Keratinocyte (primary cell): ENCODE data around the gene TBKBP1. TPM values are rescaled to one million over a fixed set of nuclear protein-coding genes. Genes with fewer than 3 reads are reported as not detected.

Experiments used
- DNase-seq: peaks from one replicate; pipeline ENCODE4 v3.0.0-alpha.2; 2011; ENCODE audit warnings: low read depth, missing footprints, low spot score
- FAIRE-seq: peaks from 2 replicates; lab custom pipeline; 2011; peaks lifted over from hg19 to GRCh38; lab: Jason Lieb, UNC
- H2AFZ ChIP-seq: 2 replicates; pipeline ENCODE4 v1.6.0; 2012; ENCODE audit warnings: low read length, control low read depth, inconsistent platforms; ENCODE audit not compliant: control insufficient read depth
- H3K27ac ChIP-seq: 2 replicates; pipeline ENCODE4 v1.5.1; 2011; ENCODE audit warnings: low read length; ENCODE audit not compliant: control insufficient read depth, insufficient read depth
- H3K27me3 ChIP-seq: 3 replicates; pipeline ENCODE4 v1.6.0; 2011; ENCODE audit warnings: low read length; ENCODE audit not compliant: control insufficient read depth, insufficient read depth; ENCODE audit errors: extremely low read depth
- H3K36me3 ChIP-seq, 2 experiments: 2 replicates in 1 of 2; 3 replicates in 1 of 2; pipeline ENCODE4 v1.5.1; 2011; ENCODE audit warnings: low read length in 2 of 2, mild to moderate bottlenecking in 1 of 2; ENCODE audit not compliant: control insufficient read depth in 2 of 2, insufficient read depth in 2 of 2; ENCODE audit errors: extremely low read depth in 1 of 2
- H3K4me1 ChIP-seq: 3 replicates; pipeline ENCODE4 v1.5.1; 2011; ENCODE audit warnings: low read length; ENCODE audit not compliant: control insufficient read depth, insufficient read depth; ENCODE audit errors: extremely low read depth
- H3K4me2 ChIP-seq: 3 replicates; pipeline ENCODE4 v1.6.0; 2011; ENCODE audit warnings: low read depth, low read length; ENCODE audit not compliant: control insufficient read depth, insufficient read depth; ENCODE audit errors: extremely low read depth
- H3K4me3 ChIP-seq, 3 experiments: fragments of 200-600 bp in 1 of 3; sonication (generic) in 1 of 3; 2 replicates in 2 of 3; 3 replicates in 1 of 3; pipeline ENCODE4 v1.5.1; 2011 to 2016; ENCODE audit warnings: low read length in 3 of 3, mild to moderate bottlenecking in 3 of 3, control low read depth in 2 of 3, inconsistent platforms in 1 of 3, low read depth in 1 of 3, mixed read lengths in 1 of 3, mixed run types in 1 of 3, moderate library complexity in 1 of 3; ENCODE audit not compliant: control insufficient read depth in 2 of 3, insufficient read depth in 2 of 3; ENCODE audit errors: extremely low read depth in 1 of 3
- H3K79me2 ChIP-seq: 2 replicates; pipeline ENCODE4 v1.6.0; 2012; ENCODE audit warnings: low read length; ENCODE audit not compliant: control insufficient read depth, insufficient read depth
- H3K9ac ChIP-seq: 3 replicates; pipeline ENCODE4 v1.6.0; 2011; ENCODE audit warnings: low read length; ENCODE audit not compliant: control insufficient read depth, insufficient read depth; ENCODE audit errors: extremely low read depth
- H3K9me1 ChIP-seq: 3 replicates; pipeline ENCODE4 v1.6.0; 2011; ENCODE audit warnings: low read length; ENCODE audit not compliant: control insufficient read depth, insufficient read depth; ENCODE audit errors: extremely low read depth
- H3K9me3 ChIP-seq: 2 replicates; pipeline ENCODE4 v1.5.1; 2012; ENCODE audit warnings: low read depth, low read length; ENCODE audit not compliant: control insufficient read depth
- H4K20me1 ChIP-seq: 3 replicates; pipeline ENCODE4 v1.6.0; 2011; ENCODE audit warnings: low read length; ENCODE audit not compliant: control insufficient read depth, insufficient read depth; ENCODE audit errors: extremely low read depth
- EZH2 ChIP-seq: IDR thresholded peaks from one replicate; pipeline ENCODE4 v1.6.1; 2012; ENCODE audit warnings: inconsistent platforms, mild to moderate bottlenecking, low read length, moderate library complexity
- dilution Hi-C: fragments of 300-500 bp; cut with MboI; formaldehyde crosslinking; loops from one replicate; pipeline ENCODE4 v1.7.0; 2020; ENCODE audit warnings: low sequenced_read_pairs; ENCODE audit not compliant: extremely low pct_ligation_motif_present
- polyA minus RNA-seq, 3 experiments: library from RNA; depleted of rRNA, polyadenylated mRNA; stranded (reverse); fragments of >200 nt; gene quantifications; 1 replicate in 1 of 3; 2 replicates in 1 of 3; 3 replicates in 1 of 3; pipeline ENCODE4 v1.2.3, GENCODE V29; 2011
- polyA plus RNA-seq, 5 experiments: library from polyadenylated mRNA; depleted of rRNA in 3 of 5; stranded (reverse) in 3 of 5; stranded (forward) in 1 of 5; unstranded in 1 of 5; fragments of >200 nt; gene quantifications; 1 replicate in 1 of 5; 2 replicates in 3 of 5; 3 replicates in 1 of 5; pipeline versions ENCODE4 v1.2.1 to v1.2.3, GENCODE V29; 2011 to 2012; ENCODE audit warnings: missing spikeins in 2 of 5, low read depth in 1 of 5, low replicate concordance in 1 of 5
- TF ChIP-seq, protein P1 (sequence below), 3 experiments: IDR thresholded peaks in 1 of 3; conservative IDR thresholded peaks in 1 of 3; optimal IDR thresholded peaks in 1 of 3; 2 replicates in 2 of 3; 3 replicates in 1 of 3; pipeline versions ENCODE3 to v1.5.1; 2011; ENCODE audit warnings: low read length in 3 of 3, mild to moderate bottlenecking in 3 of 3, moderate library complexity in 2 of 3, control low read depth in 1 of 3, inconsistent platforms in 1 of 3; ENCODE audit not compliant: insufficient read depth in 2 of 3; ENCODE audit errors: extremely low read depth in 1 of 3

TBKBP1 gene, protein sequence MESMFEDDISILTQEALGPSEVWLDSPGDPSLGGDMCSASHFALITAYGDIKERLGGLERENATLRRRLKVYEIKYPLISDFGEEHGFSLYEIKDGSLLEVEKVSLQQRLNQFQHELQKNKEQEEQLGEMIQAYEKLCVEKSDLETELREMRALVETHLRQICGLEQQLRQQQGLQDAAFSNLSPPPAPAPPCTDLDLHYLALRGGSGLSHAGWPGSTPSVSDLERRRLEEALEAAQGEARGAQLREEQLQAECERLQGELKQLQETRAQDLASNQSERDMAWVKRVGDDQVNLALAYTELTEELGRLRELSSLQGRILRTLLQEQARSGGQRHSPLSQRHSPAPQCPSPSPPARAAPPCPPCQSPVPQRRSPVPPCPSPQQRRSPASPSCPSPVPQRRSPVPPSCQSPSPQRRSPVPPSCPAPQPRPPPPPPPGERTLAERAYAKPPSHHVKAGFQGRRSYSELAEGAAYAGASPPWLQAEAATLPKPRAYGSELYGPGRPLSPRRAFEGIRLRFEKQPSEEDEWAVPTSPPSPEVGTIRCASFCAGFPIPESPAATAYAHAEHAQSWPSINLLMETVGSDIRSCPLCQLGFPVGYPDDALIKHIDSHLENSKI
- polyA plus RNA-seq (4.3 to 6.0 TPM (median 5.6 TPM) in 3 replicates), polyA minus RNA-seq (4.3 to 7.5 TPM (median 5.4 TPM) in 3 replicates)
- 4.5 TPM for polyA plus RNA-seq (2011; ENCODE audit: low read depth)
- polyA plus RNA-seq (2011; cell fraction: cytosol; rRNA removed) = 2.5 and 4.6 TPM in 2 replicates
- polyA plus RNA-seq (2011; cell fraction: nucleus; rRNA removed) = 12.5 and 12.6 TPM in 2 replicates
- polyA plus RNA-seq (2012; ENCODE audit: low replicate concordance) = 5.6 and 8.2 TPM in 2 replicates
- polyA minus RNA-seq (2011; cell fraction: cytosol; rRNA and poly(A)+ RNA removed) = 14.4 TPM
- polyA minus RNA-seq (2011; cell fraction: nucleus; rRNA and poly(A)+ RNA removed) = 4.8 and 5.6 TPM in 2 replicates

DNA sequence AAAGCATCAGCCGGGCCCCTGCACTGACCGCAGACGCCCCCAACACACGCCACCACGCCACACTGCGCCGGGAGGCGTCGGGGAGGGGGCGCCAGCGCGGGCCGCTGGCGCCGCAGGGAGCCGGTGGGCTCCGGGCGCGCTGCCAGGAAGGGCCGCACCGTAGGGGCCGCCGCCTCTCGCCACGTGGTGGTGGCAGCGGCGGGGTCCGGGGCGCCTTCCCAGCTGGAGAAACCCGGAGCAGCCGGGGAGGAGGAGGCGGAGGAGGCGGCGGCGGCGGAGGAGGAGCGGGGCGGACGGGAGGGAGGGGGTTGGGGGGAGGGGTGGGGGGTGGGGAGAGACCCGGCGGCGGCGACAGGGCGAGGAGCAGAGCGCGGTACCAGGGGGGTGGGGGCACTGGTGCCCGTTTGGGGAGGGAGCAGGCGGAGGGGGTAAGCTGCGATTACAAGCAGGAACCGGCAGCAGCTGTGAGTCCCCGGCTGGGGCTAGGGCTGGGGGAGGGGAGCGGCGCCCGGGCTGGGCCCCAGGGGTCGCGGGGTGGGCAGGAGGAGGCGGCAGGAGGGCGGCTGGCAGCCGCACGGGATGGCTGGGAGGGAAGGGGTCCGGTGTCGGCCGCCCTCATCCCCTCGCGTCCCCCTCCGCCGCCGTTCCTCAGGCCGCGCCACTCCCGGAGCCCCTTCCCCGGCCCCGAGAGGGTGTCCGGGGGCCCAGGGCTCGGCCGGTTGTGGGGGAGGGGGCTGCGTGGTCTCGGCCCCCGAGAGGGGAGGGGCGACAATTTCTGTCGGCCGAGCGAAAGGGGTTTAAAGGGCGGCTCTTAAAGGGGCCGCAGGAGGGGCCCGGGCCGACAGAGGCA is at the start of gene TBKBP1:
TSS of gene TBKBP1 (plus strand) at position 431 of the 850 bp plus-strand sequence. CDS start 1,952 bp downstream, outside the sequence.
- Histone ChIP-seq H3K27me3 (peaks cover 5% of the 10 kb centered on the region), H3K4me1 (peaks cover 13% of the 10 kb centered on the region), H3K9me1 (no peaks in the 10 kb centered on the region), H3K4me2 (peak within 1 kb of the TSS; percentile 80), H3K9me3 (no peaks in the 10 kb centered on the region), H3K36me3 (no peaks in the 10 kb centered on the region), H3K4me3 (peak within 1 kb of the TSS; percentile 67 to 73 (median 69)), H4K20me1 (no peaks in the 10 kb centered on the region), H3K79me2 (no peaks in the 10 kb centered on the region), H3K27ac (no peak within 1 kb of the TSS), H3K9ac (peak within 1 kb of the TSS; percentile 68), H2AFZ (peak within 1 kb of the TSS; percentile 76)
- TF ChIP-seq, protein P1, sequence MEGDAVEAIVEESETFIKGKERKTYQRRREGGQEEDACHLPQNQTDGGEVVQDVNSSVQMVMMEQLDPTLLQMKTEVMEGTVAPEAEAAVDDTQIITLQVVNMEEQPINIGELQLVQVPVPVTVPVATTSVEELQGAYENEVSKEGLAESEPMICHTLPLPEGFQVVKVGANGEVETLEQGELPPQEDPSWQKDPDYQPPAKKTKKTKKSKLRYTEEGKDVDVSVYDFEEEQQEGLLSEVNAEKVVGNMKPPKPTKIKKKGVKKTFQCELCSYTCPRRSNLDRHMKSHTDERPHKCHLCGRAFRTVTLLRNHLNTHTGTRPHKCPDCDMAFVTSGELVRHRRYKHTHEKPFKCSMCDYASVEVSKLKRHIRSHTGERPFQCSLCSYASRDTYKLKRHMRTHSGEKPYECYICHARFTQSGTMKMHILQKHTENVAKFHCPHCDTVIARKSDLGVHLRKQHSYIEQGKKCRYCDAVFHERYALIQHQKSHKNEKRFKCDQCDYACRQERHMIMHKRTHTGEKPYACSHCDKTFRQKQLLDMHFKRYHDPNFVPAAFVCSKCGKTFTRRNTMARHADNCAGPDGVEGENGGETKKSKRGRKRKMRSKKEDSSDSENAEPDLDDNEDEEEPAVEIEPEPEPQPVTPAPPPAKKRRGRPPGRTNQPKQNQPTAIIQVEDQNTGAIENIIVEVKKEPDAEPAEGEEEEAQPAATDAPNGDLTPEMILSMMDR (optimal IDR thresholded peaks at IDR 0.05 in 1 of 3, IDR thresholded peaks at IDR 0.05 in 1 of 3, conservative IDR thresholded peaks at IDR 0.05 in 1 of 3; ENCODE audit: extremely low read depth in 1 of 3, insufficient read depth in 2 of 3, low read length in 3 of 3) = no peak
- TF ChIP-seq EZH2 = no peak
- dilution Hi-C loops = no loop called here
- FAIRE-seq (no peak), DNase-seq (no peak)

DNA sequence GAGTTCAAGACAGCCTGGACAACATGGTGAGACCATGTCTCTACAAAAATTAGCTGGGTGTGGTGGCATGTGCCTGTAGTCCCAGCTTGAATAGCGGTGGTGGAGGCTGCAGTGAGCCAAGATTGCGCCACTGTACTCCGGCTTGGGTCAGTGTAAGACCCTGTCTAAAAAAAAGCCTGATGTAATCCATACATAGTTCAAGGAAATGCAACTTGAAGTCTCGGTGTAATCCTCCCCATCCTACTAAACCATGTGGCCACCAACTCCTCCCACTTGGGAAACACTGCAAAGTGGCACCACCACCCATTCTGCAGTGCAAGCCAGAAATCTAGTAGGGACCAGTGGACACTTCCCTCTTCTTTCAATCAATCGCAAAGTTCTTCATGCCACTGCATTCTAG is 49.6 kb upstream of the TBKBP1 start:
- no peaks in the 10 kb centered on the region for H3K79me2 ChIP-seq
- peaks cover 6% of the 10 kb centered on the region for H3K4me1 ChIP-seq
- H3K36me3 ChIP-seq = no peaks in the 10 kb centered on the region
- H3K9me1 ChIP-seq = no peaks in the 10 kb centered on the region
- DNase-seq (no peak), FAIRE-seq (no peak)
- no peaks in the 10 kb centered on the region for H3K27me3 ChIP-seq
- dilution Hi-C loops = no loop called here
- no peak overlapping the region for H2AFZ ChIP-seq
- H3K9me3 ChIP-seq = no peaks in the 10 kb centered on the region
- no peak overlapping the region for H3K9ac ChIP-seq
- H3K4me2 ChIP-seq = no peak overlapping the region
- no peak overlapping the region for H3K4me3 ChIP-seq
- no peak overlapping the region for H3K27ac ChIP-seq
- TF ChIP-seq, protein P1 (optimal IDR thresholded peaks at IDR 0.05 in 1 of 3, IDR thresholded peaks at IDR 0.05 in 1 of 3, conservative IDR thresholded peaks at IDR 0.05 in 1 of 3; ENCODE audit: extremely low read depth in 1 of 3, insufficient read depth in 2 of 3, low read length in 3 of 3) = no peak
- no peaks in the 10 kb centered on the region for H4K20me1 ChIP-seq
